ENCODE measurements around the gene GPR3. TPM values are rescaled to one million over a fixed set of nuclear protein-coding genes. Genes with fewer than 3 reads are reported as not detected.
"Not testable (repeated sequence)": the region's sequence is repeated elsewhere in the genome, so short reads cannot be mapped to it uniquely, and the experiment has no call there.

The GPR3 gene
- total RNA-seq, 4 donors from 2014 or later, result 0.55 to 1.9 TPM; not detected in 2

DNA sequence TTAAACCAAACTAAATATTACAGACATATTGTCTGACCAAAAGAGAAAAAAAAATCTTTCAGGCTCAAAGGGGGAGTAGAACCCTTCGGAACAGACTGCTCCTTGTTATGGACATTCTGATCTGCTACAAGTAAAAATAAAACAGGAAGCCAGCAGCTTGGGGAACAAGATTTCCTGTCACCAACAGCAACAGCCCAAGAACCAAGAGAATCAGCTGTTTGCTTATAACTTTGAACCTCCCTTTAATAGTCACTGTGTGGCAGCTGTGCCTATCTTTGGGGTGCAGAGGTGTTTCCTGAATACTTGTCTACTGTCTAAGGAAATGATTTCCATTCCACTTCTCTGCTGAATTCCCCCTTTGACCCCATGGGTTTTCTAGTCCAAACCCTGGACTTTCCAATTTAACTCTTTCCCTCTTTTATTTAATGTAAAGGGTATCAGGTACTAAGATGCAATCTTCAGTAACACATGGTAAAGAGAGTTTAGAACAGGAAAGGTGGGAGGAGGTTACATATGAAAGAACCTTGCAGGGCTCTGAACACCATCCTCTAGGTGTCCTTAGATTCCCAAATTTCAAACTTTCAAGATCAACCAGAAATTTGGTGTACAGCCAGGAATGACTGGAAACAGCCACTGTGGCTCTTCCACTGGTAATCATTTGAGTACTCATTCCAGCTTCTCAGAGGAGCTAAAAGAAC lies 38.6 kb downstream of the GPR3 start:
- Histone ChIP-seq H3K27ac (peak overlapping the region; percentile 68 to 80), H3K4me1 (peaks cover 6 to 23% of the 10 kb centered on the region in 2 donors), H3K9me3 (no peaks in the 10 kb centered on the region), H3K4me3 (no peak overlapping the region), H3K27me3 (no peaks in the 10 kb centered on the region), H3K36me3 (no peaks in the 10 kb centered on the region)
- DNase-seq, result no peak
- intact Hi-C loops (cut with DNase I; ENCODE audit: low total_unique reads), result no loop called here
- TF ChIP-seq, protein P1, sequence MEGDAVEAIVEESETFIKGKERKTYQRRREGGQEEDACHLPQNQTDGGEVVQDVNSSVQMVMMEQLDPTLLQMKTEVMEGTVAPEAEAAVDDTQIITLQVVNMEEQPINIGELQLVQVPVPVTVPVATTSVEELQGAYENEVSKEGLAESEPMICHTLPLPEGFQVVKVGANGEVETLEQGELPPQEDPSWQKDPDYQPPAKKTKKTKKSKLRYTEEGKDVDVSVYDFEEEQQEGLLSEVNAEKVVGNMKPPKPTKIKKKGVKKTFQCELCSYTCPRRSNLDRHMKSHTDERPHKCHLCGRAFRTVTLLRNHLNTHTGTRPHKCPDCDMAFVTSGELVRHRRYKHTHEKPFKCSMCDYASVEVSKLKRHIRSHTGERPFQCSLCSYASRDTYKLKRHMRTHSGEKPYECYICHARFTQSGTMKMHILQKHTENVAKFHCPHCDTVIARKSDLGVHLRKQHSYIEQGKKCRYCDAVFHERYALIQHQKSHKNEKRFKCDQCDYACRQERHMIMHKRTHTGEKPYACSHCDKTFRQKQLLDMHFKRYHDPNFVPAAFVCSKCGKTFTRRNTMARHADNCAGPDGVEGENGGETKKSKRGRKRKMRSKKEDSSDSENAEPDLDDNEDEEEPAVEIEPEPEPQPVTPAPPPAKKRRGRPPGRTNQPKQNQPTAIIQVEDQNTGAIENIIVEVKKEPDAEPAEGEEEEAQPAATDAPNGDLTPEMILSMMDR (IDR thresholded peaks at IDR 0.05), result peak in 1 of 4 experiments; percentile 5
- TF ChIP-seq POLR2A (IDR thresholded peaks at IDR 0.05), result no peak

- no peaks in the 10 kb centered on the region for H3K27me3 ChIP-seq
- peak overlapping the region; percentile 68 to 80 for H3K27ac ChIP-seq
- intact Hi-C loops (cut with DNase I; ENCODE audit: low total_unique reads), result no loop called here
- TF ChIP-seq, protein P1 (IDR thresholded peaks at IDR 0.05), result no peak
- no peak for TF ChIP-seq POLR2A (IDR thresholded peaks at IDR 0.05)
- peaks cover 6 to 25% of the 10 kb centered on the region in 2 donors for H3K4me1 ChIP-seq
- no peaks in the 10 kb centered on the region for H3K9me3 ChIP-seq
- DNase-seq, result no peak
- H3K4me3 ChIP-seq, result no peak overlapping the region
- H3K36me3 ChIP-seq, result no peaks in the 10 kb centered on the region
Measured at GRCh38 chr1:27431601-27431940, 39.1 kb downstream of the GPR3 start.

- Histone ChIP-seq H3K4me1 (peaks cover 6 to 24% of the 10 kb centered on the region in 2 donors), H3K27ac (peak overlapping the region in 1 of 2 donors; percentile 22)
- H3K4me3 ChIP-seq; H3K27me3 ChIP-seq; DNase-seq; H3K9me3 ChIP-seq; intact Hi-C loops (cut with DNase I; ENCODE audit: low total_unique reads); H3K36me3 ChIP-seq: not testable (repeated sequence)
Measured at GRCh38 chr1:27432725-27433124, 40.3 kb downstream of the GPR3 start.

DNA sequence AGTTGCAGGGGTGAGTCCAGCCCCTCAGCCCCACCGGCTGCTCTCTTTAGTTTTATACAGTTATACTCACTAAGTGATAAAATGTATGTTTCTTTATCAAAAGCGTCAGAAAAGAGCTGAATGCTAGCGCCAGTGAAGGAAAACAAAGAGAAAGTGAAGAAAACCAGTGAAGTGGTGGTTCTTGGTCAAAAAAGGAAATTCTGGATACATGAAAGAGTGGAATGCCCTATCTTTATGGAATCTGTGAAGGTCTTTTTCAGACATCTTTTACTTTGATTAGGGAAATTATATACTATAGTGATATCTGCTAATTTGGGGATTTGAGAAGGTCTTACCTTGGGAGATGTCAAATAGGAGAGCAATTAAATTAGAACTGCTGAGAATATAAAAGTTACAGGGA lies 41.3 kb downstream of the GPR3 start:
- intact Hi-C loops (cut with DNase I; ENCODE audit: low total_unique reads), result no loop called here
- H3K27ac ChIP-seq, result peak overlapping the region; percentile 32 to 42
- no peak for DNase-seq
- no peaks in the 10 kb centered on the region for H3K27me3 ChIP-seq
- no peak overlapping the region for H3K4me3 ChIP-seq
- no peak for TF ChIP-seq POLR2A (IDR thresholded peaks at IDR 0.05)
- TF ChIP-seq, protein P1 (IDR thresholded peaks at IDR 0.05), result no peak
- no peaks in the 10 kb centered on the region for H3K9me3 ChIP-seq
- H3K36me3 ChIP-seq, result no peaks in the 10 kb centered on the region
- H3K4me1 ChIP-seq, result peaks cover 9 to 15% of the 10 kb centered on the region in 2 donors

DNA sequence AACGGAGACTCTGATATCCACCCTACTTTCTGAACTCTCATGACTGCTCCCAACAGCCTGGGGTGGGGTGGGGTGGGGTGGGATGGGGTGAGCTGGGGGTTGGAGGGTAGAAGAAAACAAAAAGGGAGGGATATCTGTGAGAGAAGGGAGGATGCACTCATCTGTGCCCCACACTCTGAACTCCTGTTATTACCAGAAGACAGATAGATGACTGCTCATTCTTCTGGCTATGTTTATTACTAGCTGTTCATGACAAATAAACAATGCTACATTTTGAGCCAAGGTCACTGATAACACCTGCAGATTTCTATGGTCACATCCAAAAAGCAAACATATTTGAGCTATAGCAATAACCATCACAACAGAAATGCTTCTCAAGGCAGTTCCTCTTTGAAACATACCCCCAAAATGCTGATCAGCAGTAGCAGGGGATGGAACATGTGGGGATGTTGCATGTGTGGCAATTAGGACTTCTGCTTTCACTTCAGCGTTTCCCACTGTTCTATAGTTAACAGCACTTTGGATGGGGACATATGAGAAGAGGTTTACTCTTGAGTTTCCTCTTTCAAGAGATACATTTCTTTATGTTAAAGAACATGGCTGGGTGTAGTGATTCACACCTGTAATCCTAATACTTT lies 43.3 kb downstream of the GPR3 start:
- intact Hi-C loops (cut with DNase I; ENCODE audit: low total_unique reads), result no loop called here
- H3K4me1 ChIP-seq, result peaks cover 15% of the 10 kb centered on the region in 2 donors

More for the DNA sequence above, 43.3 kb downstream of the GPR3 start:
- Histone ChIP-seq H3K27me3 (no peaks in the 10 kb centered on the region), H3K4me3 (no peak overlapping the region), H3K36me3 (no peaks in the 10 kb centered on the region), H3K27ac (peak overlapping the region; percentile 40 to 42), H3K9me3 (no peaks in the 10 kb centered on the region)
- no peak for DNase-seq
- TF ChIP-seq POLR2A (IDR thresholded peaks at IDR 0.05), result no peak
